GM06990 (cell line): ENCODE measurements around the gene NCOA1.

ENCODE experiments used
- DNase-seq: peaks from one replicate; pipeline ENCODE4 v3.0.0-alpha.2; 2011; ENCODE audit not compliant: insufficient read length; ENCODE audit errors: extremely low read depth
- H3K27me3 ChIP-seq: replicated peaks from 2 replicates; pipeline ENCODE4 v1.6.0; 2011; ENCODE audit warnings: low read length; ENCODE audit not compliant: control insufficient read depth, insufficient read depth
- H3K36me3 ChIP-seq: 2 replicates; pipeline ENCODE4 v1.5.1; 2011; ENCODE audit warnings: low read length; ENCODE audit not compliant: control insufficient read depth, insufficient read depth
- H3K4me3 ChIP-seq: replicated peaks from 2 replicates; pipeline ENCODE4 v1.5.1; 2011; ENCODE audit warnings: low read depth, mild to moderate bottlenecking, control low read depth, low read length
- CTCF ChIP-seq: IDR thresholded peaks from 2 replicates; pipeline ENCODE4 v1.5.1; 2011; ENCODE audit warnings: low read length, control low read depth, mild to moderate bottlenecking, inconsistent platforms; ENCODE audit not compliant: insufficient read depth, poor library complexity, severe bottlenecking

NCOA1 gene

GRCh38 chr2:24539258-24539657, 48.2 kb downstream of the NCOA1 start:
- Histone ChIP-seq H3K27me3 (no peaks in the 10 kb centered on the region), H3K4me3 (no peak overlapping the region), H3K36me3 (no peaks in the 10 kb centered on the region)

GRCh38 chr2:24540011-24540477, 49.0 kb downstream of the NCOA1 start:
- no peak for TF ChIP-seq CTCF
- no peaks in the 10 kb centered on the region for H3K36me3 ChIP-seq
- H3K27me3 ChIP-seq: no peaks in the 10 kb centered on the region
- H3K4me3 ChIP-seq: no peak overlapping the region
- no peak for DNase-seq

More at GRCh38 chr2:24539258-24539657, 48.2 kb downstream of the NCOA1 start:
- no peak for DNase-seq
- TF ChIP-seq CTCF: no peak

- no peak overlapping the region for H3K4me3 ChIP-seq
These were observed 50.6 kb downstream of the NCOA1 start for GRCh38 chr2:24541621-24542020.

GRCh38 chr2:24542269-24542872, 51.3 kb downstream of the NCOA1 start:
- no peak for TF ChIP-seq CTCF
- Histone ChIP-seq H3K4me3 (no peak overlapping the region), H3K27me3 (no peaks in the 10 kb centered on the region), H3K36me3 (no peaks in the 10 kb centered on the region)
- DNase-seq: no peak

More at GRCh38 chr2:24541621-24542020, 50.6 kb downstream of the NCOA1 start:
- Histone ChIP-seq H3K36me3 (no peaks in the 10 kb centered on the region), H3K27me3 (no peaks in the 10 kb centered on the region)
- DNase-seq: no peak
- no peak for TF ChIP-seq CTCF

- no peak overlapping the region for H3K4me3 ChIP-seq
- H3K36me3 ChIP-seq: no peaks in the 10 kb centered on the region
- peak; percentile 31 for TF ChIP-seq CTCF
- DNase-seq: no peak
- no peaks in the 10 kb centered on the region for H3K27me3 ChIP-seq
These were observed 52.2 kb downstream of the NCOA1 start for GRCh38 chr2:24543252-24543651.

GRCh38 chr2:24544456-24545115, 53.5 kb downstream of the NCOA1 start:
- no peaks in the 10 kb centered on the region for H3K27me3 ChIP-seq
- no peak for TF ChIP-seq CTCF
- no peak for DNase-seq
- H3K4me3 ChIP-seq: no peak overlapping the region
- H3K36me3 ChIP-seq: no peaks in the 10 kb centered on the region
